ENCODE data around the gene TMEM115.

Gene TMEM115, protein sequence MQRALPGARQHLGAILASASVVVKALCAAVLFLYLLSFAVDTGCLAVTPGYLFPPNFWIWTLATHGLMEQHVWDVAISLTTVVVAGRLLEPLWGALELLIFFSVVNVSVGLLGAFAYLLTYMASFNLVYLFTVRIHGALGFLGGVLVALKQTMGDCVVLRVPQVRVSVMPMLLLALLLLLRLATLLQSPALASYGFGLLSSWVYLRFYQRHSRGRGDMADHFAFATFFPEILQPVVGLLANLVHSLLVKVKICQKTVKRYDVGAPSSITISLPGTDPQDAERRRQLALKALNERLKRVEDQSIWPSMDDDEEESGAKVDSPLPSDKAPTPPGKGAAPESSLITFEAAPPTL

DNA sequence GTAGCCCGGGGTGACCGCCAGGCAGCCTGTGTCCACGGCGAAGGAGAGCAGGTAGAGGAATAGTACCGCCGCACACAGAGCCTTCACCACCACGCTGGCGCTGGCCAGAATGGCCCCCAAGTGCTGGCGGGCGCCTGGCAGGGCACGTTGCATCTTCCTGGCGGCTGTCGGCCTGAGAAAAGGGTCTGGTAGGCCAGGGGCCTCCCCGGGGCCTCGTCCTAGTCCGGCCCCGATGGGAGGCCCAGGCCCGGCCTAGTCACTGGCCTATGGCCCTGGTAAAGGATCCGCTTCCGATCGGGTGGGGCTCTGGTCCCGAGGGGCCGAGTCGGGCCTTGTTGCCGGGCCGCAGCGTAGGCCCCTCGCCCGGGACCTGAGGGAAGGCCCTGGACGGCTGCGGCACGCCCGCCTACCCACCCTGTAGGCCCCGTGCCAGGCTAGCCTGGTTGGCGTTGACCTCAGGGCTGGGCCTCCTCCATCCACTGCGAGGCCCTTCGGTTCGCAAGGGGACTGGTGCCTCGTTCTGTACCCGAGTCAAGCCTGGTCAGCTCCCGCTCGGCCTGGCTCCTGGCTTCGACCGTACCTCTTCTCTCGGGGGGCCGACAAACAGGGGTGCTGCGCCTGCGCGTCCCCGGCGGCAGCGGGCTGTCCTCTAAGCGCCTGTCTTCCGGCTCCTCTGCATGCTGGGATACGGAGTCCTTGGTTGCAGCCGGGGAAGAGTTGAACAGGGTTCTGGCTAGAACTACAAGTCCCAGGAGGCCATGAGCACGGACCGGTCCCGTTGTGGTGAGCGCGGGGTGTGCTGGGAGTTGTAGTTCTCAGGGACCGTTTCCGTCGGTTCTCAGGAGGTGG, at the start of gene TMEM115:
TMEM115 (minus strand) TSS at position 611 of the 849 bp plus-strand sequence; CDS start at position 153, 458 bp downstream.
- DNase-seq: peak; percentile 92

DNA sequence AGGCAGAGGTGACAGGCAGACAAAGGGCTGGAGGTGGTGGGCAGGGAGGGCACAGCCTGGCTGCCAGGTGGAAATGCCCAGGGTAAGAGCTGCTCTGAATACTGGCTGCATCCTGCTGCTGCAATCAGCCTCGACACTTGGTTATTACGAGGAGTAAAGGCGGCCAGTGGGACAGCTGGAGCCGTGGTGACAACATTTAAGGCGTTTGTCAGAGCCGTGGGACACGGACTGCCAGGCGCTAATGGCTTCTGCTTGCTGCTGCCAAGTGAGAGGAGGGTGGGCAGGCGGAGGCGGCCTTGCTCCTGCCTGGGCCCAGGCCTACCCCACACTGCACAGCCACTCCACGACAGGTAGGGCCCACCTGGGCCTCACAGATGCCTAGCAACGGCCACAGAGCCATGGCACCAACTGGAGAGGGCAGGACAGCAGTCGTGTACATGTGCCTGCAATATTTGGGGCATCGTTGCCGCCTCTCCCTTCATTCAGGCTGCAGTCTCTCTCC, 49.2 kb upstream of the TMEM115 start:
- DNase-seq: no peak

DNA sequence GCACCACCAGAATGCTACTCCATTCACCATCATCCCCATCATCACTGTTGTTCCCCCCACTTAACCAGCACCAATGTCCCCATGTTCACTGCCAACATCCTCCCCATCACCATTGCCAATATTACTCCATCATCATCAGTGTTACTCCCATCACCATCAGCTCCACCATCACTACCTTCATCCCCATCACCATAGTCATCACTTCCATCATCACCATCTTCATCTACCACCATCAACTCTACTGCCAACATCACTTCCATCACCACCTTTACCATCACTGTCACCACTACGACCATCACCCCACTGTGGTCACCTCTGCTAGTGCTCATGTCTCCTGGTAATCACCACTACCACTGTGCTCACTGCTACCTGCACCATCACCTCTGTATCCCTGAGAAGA, 47.2 kb upstream of the TMEM115 start:
- no peak for DNase-seq

DNA sequence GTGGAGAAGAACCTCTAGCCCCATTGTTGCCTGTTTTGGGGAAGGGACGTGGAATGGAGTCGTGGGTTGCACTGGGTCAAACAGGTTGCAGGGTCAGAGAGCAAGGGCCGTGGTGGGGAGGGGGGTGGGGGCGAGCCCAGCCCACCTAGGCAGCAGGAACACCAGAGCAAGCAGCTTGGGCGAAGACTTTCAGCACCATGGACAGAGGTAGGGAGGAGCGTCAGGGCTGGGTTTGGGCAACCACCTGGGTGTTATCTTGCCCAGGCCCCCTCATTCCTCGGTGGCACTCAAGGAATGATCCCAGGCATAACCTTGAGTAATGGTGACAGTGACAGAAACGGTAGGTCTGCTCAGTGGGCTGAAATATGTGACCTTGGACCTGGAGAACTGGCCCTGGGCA, 45.9 kb upstream of the TMEM115 start:
- DNase-seq: no peak

DNA sequence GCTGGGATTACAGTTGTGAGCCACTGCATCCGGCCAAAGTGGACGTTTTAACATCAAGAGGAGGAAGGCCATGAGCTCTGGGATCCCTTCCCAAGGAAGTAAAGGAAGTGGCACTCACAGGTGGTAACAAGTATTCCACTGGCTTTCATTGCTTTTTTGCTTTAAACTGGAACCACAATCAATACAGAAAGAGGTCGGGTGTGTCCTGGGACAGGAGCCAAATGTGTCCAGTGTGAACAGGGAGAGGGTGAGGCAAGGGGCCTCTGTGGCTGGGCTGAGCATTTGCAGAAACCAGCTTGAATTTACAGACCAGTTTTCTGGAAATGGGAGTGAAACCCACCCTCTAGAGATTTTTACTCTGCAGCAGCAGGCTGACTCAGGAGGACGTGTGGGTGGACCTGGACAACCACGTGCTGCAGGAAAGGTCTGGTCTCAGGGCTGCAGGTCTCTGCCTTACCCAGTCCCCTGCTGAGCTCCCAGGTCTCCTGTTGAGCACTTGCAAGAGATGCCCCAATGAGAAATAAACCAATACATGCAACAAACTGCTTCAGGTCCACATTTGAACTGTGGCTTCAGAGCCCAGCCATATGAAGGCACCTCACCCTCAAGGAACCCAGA, 42.8 kb upstream of the TMEM115 start:
- DNase-seq: no peak

DNA sequence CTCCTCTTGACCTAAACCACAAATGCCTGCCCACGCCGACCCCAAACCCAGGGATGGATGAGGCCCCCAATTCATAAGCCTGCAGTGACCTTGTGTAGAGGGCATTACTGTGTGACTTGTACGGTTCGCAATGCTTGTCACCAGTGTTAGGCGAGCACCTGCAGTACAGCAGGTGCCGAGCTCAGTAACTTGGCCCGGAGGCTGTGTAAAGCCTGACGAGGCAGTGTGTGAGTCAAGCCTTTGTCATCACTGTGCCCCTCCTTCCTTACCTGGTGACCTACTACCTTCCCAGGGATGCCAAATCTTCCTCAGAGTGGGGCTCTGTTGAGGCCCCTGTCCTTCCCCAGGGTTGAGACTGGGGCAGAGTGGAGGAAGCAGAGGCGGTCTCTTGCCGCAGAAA, 37.2 kb upstream of the TMEM115 start:
- DNase-seq: no peak

DNA sequence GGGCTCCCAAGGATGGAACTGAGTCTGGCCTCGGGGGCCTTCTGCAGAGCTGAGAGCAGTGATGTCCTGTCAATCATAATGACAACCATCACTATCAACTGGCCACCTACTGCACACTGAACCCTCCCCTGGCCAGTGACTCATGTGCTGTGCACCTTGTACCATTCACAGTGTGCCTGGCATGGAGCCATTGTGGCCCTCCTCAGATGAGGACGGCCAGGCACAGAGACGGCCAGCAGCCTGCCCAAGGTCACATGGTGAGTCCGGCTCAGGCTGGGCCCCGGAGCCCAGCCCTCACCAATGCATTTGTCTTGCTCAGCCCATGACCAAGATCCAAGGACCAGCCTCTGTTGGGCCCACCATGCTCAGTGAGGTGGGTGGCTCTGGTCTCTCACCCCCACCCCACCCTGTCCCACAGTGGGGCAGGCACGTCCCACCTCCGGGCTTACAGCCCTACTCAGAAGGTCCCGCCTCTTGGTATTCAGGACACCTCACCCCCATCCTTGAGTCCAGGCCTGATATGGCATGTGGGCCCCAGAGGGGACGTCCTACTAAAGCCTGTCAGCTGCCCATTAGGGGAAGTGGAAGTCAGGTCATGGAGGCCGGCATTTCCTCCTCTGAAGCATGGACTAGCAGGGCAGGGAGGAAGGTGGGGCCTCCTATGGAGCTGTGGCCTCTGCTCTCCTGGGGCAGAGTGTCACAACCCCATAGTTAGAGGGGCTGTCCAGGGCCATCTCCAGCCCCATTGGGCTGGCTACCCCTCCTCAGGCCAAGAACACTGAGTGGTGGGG, 35.9 kb upstream of the TMEM115 start:
- DNase-seq: no peak

DNA sequence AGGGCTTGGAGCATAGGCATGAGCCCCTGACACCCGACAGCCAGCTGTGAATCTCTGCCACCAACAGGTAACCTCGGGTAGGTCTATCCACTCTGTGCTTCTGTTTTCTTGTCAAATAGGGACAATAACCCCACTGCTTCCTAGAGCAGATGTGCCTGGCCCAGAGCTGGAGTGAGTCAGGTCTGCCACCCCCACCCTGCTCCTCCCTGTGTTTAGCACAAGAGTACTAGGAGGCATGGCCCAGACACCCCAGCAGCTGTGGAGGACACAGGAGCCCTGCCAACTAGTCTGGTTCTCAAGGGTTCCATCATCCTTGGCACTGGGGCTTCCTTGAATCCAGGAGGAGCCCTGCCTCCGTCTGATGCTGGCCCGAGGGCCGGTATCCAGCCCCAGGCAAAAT, 33.7 kb upstream of the TMEM115 start:
- no peak for DNase-seq

DNA sequence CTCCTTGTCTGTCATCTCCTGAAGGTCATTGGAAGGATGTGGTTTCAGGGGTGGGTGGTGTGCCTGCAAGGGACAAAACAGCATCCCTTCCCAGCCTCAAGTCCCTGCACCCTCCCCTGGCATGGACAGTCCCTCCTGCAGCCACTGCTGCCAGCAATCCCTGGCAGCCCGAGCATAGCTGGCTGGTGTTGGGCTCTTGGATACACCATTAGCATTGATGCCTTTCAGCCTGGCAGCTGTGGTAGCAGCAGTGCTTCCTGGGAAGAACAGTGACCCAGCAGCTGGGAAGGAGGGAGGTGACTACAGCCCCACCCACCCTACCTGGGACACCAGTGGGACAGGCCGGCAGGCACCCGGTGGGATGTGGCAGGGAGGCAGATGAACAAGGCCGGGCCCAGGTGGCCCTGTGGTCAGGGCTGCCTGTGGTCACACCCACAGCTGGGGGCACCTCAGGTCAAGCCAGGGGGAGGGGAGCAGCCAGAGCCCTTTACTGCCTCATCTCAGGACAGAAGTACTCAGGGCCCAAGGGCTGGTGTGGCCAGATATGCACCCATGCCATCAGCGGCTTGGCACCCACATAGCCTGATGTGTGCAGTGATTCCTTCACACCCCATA, 32.9 kb upstream of the TMEM115 start:
- DNase-seq: no peak

DNA sequence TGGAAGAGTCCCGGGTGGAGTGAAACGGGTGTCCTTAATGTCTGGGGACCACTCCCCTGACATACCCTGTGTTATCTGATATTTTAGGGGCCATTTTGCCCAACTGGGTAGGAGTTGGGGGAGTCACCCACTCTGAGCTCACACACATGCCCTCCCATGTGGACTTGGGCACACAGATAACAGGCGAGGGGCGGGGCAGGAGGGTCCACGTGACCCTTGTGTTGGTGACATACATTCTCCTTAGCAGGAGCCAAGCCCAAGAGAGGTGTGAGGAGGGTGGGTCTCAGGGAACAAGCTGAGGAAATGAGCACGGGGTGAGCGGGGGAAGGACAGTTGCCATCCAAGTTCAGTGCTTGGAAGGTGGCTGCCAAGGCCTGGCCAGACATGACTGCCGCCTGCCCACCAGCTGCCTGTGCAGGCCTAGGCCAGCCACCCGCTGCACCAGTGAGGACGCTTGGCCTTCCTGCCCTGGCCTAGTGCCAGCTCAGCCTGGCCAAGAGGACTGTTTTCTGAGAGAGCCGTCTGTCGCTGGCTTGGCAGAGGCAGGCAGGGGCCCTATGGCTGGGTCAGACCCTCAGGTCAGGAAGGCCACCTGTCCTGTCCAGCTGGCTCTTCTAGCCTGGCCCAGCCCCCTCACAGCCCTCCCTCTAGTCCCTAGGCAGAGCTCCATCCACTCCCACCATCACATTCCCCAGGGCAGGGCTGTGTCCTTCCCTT, 31.3 kb upstream of the TMEM115 start:
- DNase-seq: peak; percentile 48

DNA sequence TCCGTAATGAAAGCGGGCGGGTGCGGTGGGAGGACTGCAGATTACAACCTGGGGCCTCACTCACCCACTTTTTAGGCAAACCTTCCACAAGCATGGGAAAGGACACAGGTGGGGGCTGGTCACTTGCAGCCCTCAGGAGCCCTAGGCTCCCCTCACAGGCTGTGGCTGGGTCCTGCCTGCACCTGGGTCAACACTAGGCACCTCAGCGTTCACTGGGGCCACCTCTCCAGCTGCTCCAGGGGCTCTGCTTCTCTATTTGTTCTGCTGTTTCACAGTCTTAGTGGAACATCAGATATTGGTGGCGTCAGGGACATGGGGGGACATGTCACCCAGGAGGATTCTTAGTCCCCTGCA, 30.1 kb upstream of the TMEM115 start:
- no peak for DNase-seq

DNA sequence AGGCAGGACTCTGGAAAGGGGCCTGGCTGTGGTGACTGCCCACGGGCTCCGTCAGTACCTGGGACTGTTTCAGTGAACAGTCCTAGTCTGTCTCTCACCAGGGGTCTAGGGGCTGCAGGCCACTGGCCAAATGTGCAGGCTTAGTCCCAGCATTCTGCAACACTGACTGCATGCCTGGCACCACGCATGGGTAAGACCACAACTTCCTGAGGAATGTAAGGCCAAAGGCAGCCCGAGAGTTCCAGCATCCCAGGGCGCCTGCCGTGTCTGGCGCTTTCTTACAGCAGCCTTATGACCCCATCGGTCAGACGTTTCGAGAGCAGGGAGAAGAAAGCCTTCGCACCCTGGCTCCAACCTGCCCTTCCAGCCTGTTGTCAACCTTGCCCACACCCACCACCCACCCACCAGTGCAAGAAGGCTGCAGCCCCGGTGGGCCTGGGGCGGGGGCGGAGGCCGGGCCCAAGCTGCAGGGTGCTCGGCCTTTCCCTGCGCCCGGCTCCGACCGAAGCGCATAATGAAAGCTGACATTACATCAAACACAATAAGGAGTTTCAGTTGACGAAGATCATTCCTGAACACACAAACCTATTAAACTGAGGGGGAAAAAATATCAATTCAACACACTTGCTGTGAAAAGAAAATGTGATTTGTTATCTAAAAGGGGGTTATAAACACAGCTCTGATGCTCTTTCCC, 29.5 kb upstream of the TMEM115 start:
- DNase-seq: no peak

DNA sequence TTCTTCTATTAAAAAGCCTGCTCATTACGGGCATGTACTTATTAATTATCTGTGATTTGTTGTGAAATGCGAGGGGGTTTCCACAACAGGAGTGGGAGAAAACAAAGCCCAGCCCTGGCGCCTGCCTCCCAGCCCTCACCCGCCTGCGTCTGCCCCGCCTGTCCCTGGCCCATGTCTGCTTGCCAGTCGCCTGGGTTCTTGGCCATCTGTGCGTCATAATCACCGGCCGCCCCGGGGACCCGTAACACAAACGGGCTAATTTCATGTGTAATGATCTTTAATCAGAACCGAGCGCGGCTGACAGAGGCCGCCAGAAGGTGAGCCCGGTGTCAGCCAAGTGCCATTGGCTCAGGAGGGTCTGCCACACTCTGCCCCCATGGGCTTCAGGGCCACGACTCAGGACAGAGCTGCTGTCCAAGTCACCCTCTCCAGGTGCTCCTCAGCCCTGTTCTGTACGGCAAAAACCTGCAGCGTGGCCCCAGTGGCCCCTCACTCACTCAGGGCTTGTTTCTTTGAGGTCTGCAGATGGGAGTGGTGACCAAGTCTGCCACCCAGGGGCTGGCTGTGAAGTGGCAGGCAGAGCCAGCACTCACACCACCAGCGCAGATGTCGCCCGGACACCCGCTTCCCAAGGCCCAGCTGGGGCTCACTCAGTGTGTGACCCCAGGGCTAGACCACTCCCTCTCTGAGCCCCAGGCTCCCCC, 28.8 kb upstream of the TMEM115 start:
- DNase-seq: no peak

DNA sequence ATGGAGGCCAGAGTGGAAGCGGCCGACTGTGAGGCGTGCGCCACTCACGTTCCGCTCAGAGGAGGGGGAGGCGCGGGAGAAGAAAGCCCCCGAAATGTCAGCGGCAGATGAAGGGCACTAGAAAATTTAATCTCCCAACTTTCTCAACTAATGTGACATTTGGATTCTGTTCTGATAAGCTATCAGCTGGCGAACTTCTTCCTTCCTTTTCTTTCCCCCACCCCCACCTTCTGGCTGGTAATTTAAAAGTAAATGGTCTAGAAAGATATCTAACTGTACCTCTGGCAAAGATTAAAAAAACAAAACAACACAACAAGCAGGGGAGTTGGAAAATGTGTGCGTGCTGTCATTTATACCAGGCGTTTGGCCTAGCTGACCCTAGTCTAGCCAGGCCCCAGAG, 26.4 kb upstream of the TMEM115 start:
- DNase-seq: no peak

DNA sequence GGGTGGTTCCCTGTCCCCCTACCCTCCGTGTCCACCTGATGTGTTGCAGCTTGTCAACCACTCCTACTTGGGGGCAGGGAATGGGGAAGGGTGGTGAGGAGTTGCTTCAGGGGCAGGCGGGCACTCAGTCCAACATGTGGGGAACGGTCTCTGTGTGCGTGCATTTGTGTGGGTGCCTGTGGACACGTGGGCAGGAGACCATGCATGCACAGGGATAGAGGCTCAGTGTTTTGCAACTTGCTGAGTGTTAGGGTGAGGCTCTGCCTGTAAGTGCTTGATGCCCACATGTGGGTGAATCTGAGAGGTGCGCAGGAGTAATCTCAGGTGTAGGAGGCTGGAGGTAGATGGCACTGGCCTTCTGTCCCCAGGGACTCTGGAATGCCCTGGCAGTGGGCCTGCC, 24.4 kb upstream of the TMEM115 start:
- DNase-seq: no peak

DNA sequence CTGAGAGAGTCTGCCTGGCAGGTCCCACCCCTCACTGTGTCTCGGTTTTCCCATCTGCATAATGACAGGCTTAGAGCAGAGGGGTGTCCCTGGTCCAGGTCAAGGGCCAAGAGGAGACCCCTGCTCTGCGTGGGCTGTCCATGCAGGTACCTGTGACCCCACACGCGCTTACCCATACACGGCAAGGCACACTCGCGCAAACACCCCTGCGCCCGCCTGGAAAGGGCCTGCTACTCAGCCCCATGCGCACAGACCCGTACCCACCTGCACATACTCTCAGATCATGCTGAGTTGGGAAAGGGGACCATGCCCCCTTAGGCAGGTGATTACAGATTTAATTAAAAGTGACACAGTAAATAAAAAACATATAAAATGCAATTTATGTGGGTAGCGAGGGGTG, 23.4 kb upstream of the TMEM115 start:
- no peak for DNase-seq

DNA sequence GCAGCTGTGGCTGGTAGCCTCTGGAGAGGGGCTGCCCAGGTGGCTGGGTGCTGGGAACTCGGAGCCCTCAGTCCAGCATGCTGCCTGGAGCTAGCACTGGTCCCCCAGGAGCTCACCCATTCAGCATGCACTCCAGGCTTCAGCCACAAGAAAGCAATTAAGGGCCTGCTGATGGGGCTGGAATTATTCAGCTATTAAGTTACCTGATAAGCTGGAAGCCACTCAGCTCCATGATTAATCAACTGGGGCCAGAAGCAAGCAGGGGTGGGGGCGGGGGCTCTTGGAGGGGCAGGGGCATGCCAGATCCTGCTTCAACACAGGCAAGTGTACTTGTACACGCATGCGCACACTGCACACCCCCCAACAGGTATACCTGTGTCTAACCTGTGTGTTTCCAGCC, 22.1 kb upstream of the TMEM115 start:
- no peak for DNase-seq

DNA sequence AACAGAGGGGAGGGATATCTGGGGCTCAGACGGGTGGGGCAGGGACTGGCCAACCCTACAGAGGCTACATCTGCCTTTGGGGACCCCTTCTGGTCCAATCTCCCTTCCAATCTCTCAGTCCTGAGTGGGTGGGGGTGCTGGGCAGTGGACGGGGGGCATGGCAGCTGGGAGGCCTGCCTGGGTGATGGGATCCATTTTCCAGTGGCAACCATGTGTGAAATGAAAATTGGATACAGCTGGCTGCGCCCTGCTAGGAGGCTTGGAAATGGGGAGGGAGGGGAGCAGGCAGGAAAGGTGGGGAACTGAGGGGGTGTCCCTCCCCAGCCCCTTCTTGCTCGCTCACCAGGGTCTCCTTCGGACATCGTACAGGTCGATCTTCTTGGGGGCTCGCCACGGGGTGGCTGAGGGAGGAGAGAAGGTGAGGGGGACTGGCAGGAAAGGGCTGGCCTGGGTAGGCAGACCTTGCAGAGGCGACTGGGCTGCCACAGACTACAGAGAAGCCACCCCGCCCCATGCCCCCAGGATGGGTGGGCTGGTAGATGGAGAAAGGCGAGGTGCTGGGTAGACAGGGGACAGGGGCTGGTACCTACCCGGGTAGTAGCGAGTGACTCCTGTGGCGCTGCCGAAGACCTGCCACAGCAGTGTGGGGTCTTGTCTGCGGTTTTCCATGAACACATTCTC, 21.2 kb upstream of the TMEM115 start:
- DNase-seq: no peak

DNA sequence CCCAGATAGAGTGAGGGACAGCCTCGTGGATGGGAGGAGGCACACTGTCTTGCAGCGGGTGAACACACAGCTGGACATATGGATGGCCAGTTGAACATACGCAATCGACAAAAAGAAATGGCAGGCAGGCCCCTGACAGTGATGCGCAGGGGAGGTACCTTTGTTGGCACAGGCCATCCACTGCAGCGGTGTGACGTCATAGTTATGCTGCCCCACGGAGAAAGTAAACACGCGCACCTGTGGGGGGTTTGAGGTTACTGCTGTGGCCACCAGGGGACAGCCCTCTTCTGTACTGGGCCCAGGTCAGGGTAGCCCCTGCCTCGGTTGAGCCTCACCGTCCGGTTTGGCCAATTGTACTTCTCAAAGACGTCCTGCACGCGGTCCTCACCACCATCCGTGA, 19.4 kb upstream of the TMEM115 start:
- DNase-seq: no peak

DNA sequence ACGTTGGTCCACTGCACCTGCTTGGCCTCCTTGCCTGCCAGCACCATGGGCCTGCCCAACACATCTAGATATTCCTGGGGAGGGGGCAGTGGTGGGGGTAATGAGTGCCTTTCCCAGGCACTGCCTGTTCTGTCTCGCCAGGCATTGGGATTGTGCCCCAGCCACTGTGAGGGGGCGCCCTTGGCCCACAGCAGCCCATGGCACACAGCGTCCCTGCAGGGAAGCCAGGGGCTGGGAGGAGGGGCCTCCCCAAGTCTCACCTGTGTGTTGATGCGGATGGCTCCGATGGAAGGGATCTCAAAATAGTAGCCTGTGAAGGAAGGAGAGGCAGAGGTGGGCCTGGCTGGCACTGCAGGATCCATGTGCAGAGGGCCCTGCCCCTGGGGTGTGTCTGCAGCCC, 18.7 kb upstream of the TMEM115 start:
- no peak for DNase-seq
